ENCODE results near the gene TPSG1.
"Not testable (repeated sequence)": the region's sequence is repeated elsewhere in the genome, so short reads cannot be mapped to it uniquely, and the experiment has no call there.

Gene TPSG1

DNA sequence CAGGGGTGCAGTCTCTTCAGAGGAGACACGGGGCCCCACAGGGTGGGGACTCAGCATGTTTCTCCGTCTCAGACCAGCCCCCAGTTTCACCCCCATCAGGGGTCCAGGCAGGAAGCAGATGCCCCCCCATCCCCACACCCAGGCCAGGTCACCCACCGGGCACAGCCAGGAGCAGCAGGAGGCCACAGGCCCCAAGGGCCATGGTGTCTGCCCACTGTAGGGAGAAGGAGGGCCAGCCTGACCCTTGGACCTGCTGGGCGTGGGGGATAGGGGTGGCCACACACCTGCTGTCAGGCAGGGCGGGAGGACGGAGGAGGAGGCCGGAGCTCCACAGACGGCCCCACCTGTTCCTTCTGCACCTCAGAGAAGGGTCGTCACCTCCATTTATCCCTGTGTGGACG is at the start of gene TPSG1:
TPSG1 (minus strand) TSS at position 218 of the 401 bp plus-strand sequence; CDS start at position 202, 16 bp downstream.
- DNase-seq (ENCODE audit: low read depth): no peak

DNA sequence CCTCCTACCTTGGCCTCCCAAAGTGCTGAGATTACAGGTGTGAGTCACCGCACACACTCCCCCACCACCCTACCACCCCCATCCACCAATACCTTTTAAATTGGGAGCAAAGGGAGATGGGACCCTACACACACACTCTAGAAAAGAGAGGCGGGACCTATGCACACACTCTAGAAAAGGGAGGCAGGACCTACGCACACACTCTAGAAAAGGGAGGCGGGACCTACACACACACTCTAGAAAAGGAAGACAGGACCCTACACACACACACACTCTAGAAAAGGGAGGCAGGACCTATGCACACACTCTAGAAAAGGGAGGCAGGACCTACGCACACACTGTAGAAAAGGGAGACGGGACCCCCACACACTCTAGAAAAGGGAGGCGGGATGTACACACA is 49.7 kb upstream of the TPSG1 start:
- DNase-seq (ENCODE audit: low read depth): no peak

DNA sequence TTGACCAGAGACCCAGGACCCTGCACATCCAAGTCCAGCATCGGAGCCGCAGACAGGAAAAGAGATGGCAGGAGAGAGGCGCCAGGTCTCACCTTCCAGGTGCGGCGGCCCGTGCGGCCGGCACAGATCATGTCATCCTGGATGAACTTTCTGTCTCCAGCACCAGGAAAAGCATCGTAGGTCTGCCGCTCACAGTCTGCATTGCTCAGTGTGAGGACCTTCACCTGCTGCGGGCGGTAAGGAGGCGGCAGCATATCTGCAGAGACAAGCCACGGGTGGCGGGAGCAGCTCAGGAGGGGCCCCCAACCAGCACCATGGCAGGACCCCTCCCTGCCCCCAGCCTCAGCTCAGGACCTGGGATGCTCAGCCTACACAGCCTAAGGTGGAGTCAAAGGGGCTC is 48.7 kb upstream of the TPSG1 start:
- no peak for DNase-seq (ENCODE audit: low read depth)

- DNase-seq (ENCODE audit: low read depth): no peak
Measured at GRCh38 chr16:1272453-1273198, 47.6 kb upstream of the TPSG1 start.

GRCh38 chr16:1271724-1272413 is 46.8 kb upstream of the TPSG1 start:
- not testable (repeated sequence) for DNase-seq (ENCODE audit: low read depth)

GRCh38 chr16:1271380-1271723 is 46.3 kb upstream of the TPSG1 start:
- DNase-seq (ENCODE audit: low read depth): no peak

DNA sequence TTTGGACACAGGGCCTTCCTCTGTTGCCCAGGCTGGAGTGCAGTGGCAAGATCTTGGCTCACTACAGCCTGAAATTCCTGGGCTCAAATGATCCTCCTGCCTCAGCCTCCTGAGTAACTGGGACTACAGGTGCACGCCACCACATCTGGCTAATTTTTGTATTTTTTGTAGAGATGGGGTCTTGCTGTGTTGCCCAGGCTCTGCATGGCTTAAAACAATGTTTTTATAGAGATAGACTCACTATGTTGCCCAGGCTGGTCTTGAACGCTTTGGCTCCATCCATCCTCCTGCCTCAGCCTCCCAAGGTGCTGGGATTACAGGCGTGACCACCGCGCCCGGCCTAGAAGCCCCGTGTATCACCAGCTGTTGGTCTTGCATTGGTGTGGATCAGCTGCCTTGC is 44.4 kb upstream of the TPSG1 start:
- DNase-seq (ENCODE audit: low read depth): not testable (repeated sequence)

GRCh38 chr16:1265826-1266225 is 40.8 kb upstream of the TPSG1 start:
- no peak for DNase-seq (ENCODE audit: low read depth)

DNA sequence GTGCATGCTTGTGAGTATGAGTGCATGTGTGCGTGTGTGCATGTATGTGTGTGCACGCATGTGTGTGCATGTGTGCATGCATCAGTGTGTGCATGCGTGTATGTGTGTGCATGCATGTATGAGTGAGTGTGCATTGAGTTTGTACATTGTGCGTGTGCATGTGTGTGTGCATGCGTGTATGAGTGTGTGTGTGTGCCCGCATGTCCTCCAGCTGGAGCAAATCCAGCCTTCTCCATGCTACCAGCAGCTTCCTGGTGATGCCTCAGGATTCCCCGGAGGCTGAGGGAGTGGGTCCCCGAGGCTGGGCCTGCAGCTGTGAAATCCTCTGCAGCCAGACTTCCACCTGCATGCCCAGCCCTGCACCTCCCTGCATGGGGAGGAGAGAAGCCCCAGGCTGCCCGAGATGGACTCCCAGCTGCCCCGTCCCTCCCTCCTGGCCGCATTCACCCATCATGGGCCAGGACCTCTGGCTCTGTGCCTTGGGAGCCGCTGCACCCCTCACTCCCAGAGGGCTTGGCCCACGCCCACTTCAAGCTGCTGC is 40.1 kb upstream of the TPSG1 start:
- no peak for DNase-seq (ENCODE audit: low read depth)

DNA sequence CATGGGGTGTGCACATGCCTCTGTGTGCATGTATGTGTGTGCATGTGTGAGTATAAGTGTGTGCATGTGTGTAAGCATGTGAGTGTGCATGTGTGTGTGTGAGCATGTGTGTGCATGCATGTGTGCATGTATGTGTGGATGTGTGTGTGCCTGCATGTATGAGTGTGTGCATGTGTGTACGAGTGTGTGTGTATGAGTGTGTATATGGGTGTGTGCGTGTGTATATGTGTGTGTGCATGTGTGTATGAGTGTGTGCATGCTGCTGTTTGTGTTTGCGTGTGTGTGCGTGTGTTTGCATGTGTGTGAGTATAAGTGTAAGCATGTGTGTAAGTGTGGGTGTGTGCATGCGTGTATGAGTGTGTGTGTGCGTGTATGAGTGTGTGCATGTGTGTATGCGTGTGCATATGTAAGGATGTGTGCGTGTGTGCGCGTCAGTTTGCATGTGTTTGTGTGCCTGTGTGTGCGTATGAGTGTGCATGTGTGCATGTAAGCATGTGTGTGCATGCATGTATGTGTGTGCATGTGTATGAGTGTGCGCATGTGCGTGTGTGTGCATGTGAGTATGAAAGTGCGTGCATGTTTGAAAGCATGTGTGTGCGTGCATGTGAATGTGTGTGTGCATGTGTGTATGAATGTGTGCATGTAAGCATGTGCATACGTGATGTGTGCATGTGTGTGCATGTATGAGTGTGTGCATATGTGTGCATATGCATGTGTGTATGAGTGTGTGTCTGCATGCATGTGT is 39.4 kb upstream of the TPSG1 start:
- no peak for DNase-seq (ENCODE audit: low read depth)

- no peak for DNase-seq (ENCODE audit: low read depth)
Measured at GRCh38 chr16:1263591-1264344, 38.7 kb upstream of the TPSG1 start.

DNA sequence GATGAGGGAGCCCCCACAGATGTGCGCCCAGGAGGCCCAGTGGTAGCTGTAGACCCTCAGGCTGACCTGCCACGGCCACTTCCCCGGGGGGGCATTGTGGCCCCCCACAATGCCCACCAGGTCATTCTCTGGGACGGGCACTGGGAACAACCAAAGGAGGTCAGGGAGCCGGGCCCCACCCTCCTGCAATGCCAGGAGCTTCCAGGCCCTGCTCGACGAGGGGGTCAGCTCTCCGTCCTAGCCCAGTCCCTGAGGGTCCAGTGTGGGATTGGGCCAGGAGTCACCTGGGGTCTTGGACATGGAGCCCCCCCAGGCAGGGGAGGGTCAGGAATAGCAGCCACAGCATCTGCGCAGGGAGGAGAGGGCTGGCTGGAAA is 37.8 kb upstream of the TPSG1 start:
- DNase-seq (ENCODE audit: low read depth): no peak

DNA sequence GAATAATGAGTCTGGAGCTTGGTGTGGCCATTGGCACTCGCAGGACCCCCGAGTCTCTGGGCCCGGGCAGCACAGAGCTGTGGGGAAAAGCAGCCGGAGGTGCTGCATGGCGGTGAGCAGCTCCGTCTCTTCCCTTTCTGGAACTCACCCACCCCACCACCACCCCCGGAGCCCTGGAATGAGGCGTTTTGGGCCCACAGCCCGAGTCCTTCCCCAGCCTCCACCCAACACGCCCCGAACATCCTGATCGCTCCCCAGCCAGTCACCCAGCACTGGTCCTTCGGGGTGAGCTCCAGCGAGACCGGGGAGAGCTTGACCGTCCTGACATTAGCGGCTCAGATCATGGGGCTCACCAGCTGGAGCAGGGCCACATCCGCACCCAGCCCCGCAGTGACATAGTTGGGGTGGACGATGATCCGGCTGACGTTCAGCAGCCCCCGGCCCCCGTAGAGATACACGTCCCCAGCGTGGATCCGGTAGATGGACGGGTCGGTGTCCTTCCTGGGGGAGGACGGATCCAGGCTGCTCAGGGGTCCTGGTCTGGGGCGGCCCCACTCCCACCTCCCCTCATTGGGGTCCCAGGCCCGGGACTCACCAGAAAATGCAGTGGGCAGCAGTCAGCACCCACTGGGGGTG is 37.3 kb upstream of the TPSG1 start:
- no peak for DNase-seq (ENCODE audit: low read depth)

- DNase-seq (ENCODE audit: low read depth): no peak
Measured at GRCh38 chr16:1261131-1261892, 36.2 kb upstream of the TPSG1 start.

DNA sequence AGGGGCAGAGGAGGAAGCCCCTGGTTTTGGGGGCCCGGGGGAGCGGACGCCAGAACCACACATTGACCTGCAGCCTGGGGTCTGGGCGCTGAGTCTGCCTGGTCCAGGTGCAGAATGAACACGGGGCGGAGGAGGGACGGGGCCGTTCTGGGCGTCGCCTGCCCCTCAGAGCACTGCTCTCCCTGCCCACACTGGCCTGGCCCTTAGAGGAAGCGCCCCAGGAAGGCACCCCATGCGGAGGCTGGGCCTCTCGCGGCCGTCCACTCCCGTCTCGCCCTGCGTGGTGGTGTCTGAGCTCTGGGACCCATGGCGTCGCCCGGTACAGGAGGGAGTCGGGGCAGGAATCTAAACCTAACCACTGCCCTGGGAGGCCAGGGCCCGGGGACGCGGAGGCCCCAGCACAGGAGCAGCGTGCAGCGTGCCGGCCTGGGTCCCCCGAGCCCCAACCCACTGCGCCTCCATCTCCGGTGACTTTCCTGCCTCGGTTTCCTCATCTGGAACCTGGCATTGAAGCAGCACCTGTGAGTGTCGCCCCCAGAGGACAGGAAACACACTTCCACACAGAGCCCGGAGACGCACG is 35.1 kb upstream of the TPSG1 start:
- no peak for DNase-seq (ENCODE audit: low read depth)

GRCh38 chr16:1259760-1260068 is 34.6 kb upstream of the TPSG1 start:
- DNase-seq (ENCODE audit: low read depth): no peak

- no peak for DNase-seq (ENCODE audit: low read depth)
Measured at GRCh38 chr16:1258906-1259759, 34.1 kb upstream of the TPSG1 start.

GRCh38 chr16:1258225-1258600 is 33.1 kb upstream of the TPSG1 start:
- no peak for DNase-seq (ENCODE audit: low read depth)

- DNase-seq (ENCODE audit: low read depth): no peak
Measured at GRCh38 chr16:1257561-1258224, 32.6 kb upstream of the TPSG1 start.
